GF-D8 (cell line): ENCODE measurements around the gene UCHL1.

Experiments
- DNase-seq: peaks from one replicate; lab custom pipeline; 2025; lab: John Stamatoyannopoulos, UW

The UCHL1 gene

DNA sequence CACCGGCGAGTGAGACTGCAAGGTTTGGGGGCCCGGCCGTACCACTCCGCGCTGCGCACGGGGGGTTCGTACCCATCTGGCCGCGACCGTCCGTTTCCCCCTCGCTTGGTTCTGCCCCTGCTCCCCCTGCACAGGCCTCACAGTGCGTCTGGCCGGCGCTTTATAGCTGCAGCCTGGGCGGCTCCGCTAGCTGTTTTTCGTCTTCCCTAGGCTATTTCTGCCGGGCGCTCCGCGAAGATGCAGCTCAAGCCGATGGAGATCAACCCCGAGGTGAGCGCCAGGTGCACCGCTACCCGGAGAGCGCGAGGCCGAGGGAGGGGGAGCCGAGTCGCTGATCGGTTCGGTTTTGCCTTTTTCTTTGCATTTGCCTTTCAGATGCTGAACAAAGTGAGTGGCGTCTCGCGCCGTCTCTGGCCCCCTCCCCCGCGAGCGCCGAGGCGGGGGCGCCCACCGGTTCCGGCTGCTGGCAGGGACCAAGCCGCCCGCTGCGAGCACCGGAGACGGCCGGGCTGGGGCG, at the start of gene UCHL1:
TSS of gene UCHL1 (plus strand) at position 189 of the 517 bp plus-strand sequence. CDS start at position 238, 49 bp downstream.
- DNase-seq: no peak

DNA sequence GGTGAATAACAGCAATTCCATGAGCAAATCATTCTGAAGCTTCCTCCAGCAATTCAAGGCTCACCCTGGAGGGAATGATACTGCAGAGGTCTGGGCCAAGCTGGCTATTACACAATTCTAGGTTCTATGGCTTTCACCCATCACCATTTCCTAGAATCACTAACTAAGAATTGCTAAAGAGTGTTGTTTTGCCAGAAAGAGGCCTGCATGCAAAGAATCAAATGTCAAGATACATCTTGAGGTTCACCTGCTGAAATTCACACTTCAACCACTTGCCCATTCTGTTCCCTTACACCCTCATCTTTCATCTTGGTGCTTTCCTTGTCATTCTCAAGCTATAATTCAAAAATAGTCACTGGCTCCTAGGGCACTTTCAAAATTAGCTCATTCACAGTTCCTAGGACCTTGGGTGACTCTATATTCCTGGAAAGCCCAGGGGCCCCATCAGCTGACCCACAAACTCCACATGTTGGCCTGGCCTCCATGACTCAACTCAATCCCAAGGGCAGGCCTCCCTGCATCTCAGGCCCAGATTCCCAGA, 49.4 kb upstream of the UCHL1 start:
- DNase-seq: no peak

DNA sequence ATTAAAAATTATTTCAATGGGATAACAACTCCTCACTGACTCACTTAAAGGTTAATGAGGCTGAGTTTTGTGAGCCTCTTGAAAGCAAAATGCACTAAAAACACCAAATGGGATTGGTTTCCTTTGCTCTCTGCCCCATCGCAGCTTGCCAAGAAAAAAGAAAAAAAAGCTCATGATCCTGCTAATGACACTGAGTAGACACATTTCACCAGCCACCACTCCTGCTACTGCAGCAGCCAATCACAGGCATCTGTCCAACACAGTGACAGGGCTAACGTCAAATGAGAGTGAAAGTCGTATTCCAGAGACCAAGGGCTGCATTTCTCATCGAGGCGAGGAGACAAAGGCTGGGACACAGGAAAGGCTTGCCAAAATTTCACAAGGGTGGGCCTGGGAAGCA, 47.5 kb upstream of the UCHL1 start:
- DNase-seq: no peak

DNA sequence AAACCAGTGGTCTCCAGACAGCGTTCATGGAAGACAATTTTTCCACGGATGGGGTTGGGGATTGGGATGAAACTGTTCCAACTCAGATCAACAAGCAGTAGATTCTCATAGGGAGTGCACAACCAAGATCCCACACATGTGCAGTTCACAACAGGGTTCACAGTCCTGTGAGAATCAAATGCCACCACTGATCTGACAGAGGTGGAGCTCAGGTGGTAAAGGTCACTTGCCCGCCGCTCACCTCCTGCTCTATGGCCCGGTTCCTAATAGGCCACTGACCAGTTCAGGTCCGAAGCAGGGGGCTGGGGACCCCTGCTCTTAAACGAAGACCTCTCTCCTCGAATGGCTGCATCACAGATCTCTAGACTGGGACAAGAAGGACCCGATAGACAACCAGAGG, 46.8 kb upstream of the UCHL1 start:
- no peak for DNase-seq

DNA sequence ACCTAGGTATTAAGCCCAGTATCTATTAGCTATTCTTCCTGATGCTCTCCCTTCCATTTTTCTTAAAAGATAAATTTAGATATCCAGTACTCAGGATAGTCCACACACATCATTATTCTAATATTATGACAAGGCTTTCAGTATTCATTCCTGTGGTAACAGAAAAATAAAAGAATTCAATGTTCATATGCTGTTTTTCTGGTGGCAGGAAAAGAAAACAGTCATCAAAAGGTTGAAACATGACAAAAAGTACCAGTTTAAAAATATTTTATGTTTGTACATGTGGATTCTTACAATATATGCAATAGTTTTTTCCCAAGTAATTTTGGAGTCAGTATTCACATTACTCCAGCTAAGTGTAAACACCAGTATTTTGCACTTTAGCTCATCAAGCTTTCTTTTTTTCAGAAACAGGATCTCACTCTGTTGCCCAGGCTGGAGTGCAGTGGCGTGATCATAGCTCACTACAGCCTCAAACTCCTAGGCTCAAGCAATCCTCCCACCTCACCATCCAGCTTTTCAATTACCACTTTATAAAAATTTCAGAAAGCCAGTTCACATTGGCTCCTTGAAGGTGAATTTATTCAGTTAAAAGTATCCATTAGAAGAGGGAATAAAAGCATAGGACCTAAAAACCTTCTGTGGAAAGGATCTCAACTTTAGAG, 44.6 kb upstream of the UCHL1 start:
- DNase-seq: no peak

DNA sequence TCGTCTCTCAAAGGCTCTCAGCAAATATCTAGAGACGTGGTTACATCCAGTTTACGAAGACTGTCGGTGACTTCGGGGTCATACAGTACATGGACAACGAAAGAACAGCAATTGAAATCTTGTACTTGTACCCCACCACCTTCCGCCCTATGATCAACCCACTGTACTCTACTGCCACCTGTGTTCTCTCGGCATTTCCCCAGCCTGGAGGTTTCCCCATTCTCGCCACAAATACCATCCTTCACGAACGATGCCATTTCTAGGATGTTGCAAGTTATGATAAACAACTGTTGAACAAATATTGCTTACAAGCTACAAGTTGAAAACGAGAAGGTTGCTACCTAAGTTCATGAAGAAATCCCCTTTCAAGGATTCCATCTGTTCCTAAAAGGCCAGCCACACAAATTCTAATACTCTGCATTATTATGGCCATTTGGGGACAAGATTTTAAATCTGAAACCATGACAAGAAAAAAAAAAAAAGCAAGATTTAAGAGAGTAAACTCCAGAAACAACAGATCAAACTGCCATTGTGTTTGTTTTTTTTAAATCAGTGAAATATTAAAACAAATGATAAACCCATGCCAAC, 44.0 kb upstream of the UCHL1 start:
- DNase-seq: no peak

DNA sequence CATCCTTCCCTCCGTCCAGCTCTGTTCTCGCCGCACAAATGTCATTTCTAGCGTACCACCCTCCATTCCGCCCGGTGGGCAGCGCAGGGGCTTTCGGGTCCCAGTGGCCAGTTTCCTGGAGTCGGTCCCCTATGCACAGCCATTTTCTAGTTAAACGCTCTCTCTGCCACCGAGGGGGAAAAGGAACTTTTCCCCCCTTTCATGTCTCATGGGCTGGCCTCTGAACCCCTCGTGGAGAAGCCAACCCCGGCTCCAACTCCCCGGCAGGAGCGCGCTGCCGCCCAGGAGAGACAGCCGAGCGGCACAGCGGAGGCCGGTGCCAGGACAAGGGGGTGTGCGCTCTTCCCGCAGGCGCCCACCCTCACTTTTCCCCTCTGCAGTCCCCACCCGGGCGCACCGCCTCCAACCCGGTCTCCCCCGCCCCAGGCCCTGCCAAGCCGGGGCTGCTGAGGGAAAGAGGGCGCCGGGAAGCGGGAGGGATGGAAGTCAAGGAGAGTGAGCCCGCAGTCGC, 43.0 kb upstream of the UCHL1 start:
- DNase-seq: no peak

DNA sequence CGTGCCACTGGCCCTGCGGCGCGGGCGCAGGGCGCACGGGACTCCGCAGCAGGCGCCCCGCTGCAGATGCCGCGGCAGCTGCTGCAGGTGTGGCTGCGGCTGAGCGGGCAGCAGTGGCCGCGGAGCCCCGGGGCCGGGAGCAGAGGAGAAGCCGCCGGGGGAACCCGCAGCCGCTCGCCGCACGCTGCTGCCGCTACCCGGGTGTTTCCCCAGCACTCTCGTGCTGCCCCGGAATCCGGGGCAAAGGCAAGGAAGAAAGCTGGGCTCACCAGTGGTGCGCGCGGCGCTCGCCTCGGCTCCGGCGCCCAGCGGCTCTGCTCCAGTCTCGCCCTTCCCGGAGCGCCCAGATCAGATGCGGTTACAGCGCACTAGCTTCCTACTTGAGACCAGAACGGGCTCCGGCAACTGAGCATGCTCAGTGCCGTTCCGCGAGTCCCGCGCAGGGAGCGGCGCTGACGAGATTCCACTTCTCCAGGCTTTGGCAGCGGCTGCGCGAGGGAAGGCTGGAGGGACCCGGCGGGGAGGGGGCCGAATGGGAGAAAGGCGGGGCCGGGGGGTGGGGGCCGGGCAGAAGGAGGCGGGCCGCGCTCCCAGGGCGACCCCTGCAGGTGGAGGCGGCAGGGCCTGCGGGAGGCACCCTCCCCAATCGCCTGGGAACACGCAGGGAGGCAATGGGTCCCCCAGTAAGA, 42.4 kb upstream of the UCHL1 start, which contains the start of gene APBB2:
TSS of gene APBB2 (minus strand) at position 407 of the 689 bp plus-strand sequence. CDS start 181,288 bp downstream, outside the sequence.
- no peak for DNase-seq

DNA sequence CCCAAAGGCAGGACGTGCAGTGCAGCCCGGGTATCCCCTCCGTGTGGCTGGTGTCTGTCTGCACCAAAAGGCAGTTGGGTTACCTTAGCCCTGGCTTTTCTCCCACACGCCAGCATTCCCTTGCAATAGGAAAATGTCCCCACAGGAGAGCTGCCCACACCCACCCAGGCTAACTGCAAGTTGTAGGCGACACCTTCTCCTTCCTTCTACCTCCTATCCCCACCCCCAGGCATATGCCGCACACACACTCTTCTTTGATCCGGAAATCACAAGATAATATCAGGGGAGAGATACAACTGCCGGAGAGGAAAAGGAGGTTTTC, 41.9 kb upstream of the UCHL1 start:
- DNase-seq: no peak

DNA sequence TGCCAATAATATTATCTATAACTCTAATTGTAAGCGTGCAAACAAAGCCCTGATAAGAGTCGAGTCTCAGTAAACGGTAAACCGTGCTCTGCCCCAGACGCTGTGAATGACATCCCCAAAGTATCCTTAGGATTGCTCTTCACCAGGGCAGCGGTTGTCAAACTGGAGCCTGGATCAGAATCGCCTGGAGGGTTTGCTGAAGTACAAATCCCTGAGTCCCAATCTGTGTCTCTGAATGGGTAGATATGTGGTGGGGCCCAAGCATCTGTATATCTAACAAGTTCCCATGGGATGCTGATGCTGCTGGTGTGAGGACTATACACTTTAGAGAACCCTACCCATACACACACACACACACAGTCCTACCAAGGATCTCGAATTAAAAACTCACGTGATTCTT, 41.6 kb upstream of the UCHL1 start:
- DNase-seq: no peak

DNA sequence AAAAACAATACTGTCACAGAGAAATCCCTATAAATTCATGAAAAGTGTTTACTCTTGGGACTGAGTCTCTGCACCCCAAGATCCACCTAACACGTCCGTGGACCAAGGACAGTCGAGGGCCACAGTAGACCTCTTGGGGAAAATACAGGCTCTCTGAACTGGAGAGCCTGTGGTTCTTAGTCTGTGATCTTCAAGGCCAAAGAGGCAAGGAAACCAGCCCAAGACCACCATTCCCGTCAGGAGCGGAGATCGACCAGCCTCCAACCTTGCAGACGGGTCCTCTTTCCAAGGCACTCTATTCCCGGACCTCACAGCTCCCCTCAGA, 40.8 kb upstream of the UCHL1 start:
- no peak for DNase-seq

DNA sequence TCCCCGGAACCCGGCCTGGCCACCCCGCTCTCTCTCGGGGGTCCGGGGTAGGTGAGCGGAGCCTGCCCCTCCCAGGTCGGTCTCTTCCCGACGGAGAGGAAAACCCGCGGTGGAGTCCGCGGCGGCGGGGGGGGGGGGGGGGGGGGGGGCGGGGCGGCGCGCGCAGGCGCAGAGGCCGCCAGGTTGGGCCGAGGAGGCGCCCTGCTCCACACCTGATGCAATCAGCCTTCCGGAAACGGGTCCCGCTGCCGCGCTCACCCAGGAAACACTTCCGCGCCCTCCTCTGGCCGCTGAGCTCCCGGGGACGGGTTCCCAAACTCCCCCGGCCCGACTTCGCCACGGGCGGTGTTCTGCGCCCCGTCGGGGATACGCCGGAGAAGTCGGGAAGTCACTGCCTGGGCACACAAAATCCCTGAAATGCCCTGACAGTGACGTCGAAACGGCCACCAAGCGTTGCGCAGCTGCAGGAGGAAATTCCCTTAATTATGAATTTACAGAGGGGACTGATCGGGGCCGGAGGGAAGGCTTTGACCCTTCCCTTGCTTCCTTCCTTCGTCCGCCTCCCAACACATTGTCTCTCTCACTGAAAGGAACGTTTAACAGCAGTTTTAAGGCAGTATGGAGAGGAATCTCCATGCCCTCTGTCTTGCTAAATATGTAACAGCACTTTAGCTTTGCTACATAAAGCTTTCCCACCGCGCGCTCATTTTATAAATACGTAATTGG, 40.3 kb upstream of the UCHL1 start:
- DNase-seq: no peak

DNA sequence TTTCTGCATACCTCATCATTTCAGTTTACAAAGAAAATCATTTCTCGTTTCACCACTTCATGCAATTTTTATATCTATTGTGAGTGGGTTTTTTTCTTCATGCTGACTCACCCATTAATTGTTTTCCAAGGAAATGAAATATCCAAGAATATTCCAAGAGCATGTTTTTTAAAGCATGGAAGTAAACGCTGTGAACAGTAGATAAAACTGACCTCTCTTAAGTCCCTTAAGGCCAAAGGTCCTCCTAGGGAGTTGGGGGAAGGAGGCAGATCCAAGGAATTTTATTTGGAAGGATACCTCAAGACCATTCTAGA, 39.8 kb upstream of the UCHL1 start:
- no peak for DNase-seq

DNA sequence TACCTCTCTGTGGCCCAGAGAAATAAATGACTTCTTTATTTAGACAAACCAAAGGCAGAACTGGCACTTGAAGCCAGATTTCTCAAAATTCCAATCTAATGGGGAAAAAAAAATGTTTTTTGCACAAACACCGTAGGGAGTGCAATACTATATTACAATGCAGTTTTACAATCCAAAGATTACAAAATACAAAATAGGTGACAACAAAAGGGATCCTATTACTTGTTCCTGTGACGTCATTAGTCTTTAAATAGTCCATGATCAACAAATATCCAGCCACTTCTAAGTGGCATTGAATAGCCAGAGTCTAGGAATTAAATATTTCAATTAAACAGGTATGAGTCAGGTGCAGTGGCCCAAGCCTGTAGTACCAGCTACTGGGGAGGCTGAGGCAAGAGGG, 39.4 kb upstream of the UCHL1 start:
- no peak for DNase-seq

DNA sequence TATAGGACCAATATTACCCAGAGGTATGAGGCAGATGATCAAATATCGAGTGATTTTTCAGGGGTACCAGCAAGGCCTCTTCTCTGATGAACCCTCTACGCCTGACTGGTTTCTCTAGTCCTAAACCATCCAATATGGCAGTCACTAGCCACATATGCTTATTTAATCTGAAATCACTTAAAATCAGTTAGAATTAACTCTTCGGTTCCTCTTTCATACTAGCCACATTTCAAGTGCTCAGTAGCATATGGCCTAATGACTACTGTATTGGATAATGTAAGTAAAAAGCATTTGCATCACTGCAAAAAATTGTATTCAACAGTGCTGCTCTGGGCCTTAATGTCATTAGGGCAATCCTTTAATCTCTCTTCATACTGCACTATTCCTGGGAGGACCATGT, 38.0 kb upstream of the UCHL1 start:
- DNase-seq: no peak

DNA sequence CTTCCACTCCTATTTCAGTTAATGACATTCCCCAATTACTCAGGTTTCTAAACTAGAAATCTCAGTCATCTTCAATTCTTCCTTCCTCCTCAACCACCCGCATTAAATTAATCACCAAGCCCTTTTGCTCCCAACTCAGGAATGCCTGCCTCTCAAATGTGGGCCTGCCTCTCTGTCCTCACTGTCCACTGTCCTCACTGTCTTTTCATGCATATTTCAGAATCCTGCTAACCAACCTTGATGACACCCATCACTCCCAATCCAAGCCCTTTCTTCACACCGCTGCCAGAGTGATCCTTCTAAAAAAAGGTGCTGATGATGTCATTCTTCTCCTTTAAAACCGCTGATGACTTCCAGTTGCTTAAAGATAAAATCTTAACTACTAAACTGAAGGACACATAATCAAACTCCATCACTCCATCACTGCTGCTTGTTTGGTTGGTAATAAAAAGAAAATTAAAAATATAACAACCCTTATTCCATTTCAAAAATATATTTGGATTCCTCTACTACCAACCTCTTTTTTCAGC, 37.2 kb upstream of the UCHL1 start:
- DNase-seq: no peak

DNA sequence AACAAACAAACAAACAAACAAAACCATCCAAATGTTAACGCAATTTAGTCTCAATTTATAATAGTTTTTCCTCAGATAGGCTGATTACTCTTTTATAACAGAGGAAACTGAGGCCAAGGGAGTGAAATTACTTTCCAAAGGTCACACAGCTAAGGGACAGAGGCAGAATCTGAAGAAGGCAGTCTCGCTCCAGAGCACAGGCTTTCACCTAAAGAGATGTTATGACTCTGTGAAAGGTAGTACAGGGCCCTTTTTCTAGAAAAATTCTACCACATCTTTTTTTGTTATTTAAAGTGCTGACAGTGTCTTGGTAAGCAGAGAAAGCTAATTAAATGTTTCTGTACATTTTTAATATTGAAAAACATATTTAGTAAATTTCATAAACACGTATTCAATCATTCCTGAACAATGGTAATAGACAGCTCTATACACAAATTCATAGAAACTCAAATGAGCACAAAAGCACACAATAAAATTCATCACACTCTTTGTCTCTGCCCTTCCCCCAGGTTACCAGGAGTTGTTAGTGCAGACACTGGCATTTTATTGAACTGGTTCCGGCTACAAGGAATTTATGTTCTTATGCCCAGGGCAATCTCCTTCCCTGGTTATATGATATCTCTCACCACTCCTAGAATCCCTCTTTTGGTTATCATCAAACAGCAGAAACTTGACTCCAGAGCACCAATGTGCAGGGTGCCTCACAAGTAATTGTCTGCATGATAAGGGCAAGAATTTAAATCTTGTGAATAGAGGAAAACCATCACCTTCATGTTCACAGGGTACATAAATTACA, 34.7 kb upstream of the UCHL1 start:
- DNase-seq: no peak

DNA sequence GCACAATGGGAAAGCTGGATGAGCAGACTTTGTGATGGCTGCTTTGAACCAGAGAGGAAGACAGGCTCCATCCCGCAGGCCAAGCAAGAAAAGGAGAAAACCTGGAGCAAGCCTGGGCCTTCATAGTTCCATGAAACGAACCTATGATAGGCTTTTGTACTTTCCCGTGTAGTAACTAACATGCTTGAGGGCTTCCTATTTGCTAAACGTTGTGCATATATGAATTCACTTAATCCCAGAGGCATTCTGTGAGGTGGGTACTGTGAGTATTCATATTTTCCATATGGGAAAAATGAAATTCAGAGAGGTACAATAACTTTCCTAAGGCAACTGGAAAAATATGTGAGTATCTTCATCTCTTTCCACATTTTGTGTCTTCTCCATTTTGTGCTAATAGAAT, 28.8 kb upstream of the UCHL1 start:
- no peak for DNase-seq

DNA sequence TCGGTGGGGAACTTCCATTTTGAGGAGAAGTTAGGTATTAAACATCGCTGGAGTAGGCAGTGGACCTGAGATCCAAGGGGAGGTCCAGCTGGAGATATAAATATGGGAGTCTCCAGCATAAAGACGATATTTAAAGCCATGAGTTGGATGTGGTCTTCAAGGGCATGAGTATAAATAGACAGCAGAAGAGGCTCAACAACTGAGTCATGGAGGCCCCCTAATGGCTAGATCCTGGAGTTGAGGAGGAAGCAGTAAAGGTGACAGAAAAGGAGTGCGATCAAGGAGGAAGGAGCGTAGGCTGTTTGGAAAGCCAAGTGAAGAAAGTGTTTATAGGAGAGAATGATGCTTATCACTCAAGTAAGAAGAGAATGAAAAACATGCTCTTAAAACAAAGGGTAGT, 24.3 kb upstream of the UCHL1 start:
- no peak for DNase-seq

DNA sequence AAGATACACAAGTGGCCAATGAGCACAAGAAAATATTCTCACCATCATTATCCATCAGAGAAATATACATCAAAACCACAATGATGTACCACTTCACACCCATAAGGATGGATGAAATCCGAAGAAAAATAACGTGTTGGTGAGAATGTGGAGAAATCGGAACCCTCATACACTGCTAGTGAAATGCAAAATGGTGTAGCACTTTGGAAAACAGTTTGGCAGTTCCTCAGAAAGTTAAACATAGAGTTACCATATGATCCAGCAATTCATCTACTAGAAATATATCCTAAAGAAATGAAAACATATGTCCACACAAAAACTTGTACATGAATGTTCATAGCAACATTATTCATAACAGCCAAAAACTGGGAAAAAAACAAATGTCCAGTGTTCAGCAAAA, 23.9 kb upstream of the UCHL1 start:
- DNase-seq: no peak

DNA sequence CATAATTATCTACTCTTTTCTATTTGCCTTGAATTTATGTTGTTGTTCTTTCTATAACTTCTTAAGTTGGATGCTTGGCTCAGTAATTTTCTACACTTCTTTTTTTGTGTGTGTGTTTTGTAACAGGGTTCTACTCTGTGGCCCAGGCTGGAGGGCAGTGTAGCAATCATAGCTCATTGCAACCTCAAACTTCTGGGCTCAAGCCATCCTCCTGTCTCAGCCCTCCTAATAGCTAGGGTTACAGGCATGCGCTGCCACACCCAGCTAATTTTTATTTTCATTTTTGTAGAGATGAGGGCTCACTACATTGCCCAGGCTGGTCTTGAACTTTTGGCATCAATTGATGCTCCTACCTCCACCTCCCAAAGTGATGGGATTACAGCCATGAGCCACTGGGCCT, 20.7 kb upstream of the UCHL1 start:
- no peak for DNase-seq
